HepG2 (cell line): ENCODE results near the gene NPC1. TPM values are rescaled to one million over a fixed set of nuclear protein-coding genes. Genes with fewer than 3 reads are reported as not detected.
A peak's percentile ranks its signal among the peaks of the same experiment; 100 is the strongest.

Experiments used
- HOXA5 ChIP-seq: sonication (generic); formaldehyde crosslinking; IDR thresholded peaks from 2 replicates; pipeline ENCODE4 v1.4.0; 2020; ENCODE audit warnings: missing genetic modification reagents
- HOXD1 ChIP-seq: sonication (generic); formaldehyde crosslinking; IDR thresholded peaks from 2 replicates; pipeline ENCODE4 v1.5.0; 2020; ENCODE audit warnings: missing genetic modification reagents
- KAT7 ChIP-seq: IDR thresholded peaks from 2 replicates; pipeline ENCODE4 v1.6.1; 2018; ENCODE audit warnings: borderline replicate concordance, missing compliant biosample characterization
- NFE2L2 ChIP-seq: fragments of 150-350 bp; IDR thresholded peaks from 2 replicates; pipeline ENCODE4 v1.6.1; 2014; ENCODE audit warnings: low read length
- NFYB ChIP-seq: sonication (generic); formaldehyde crosslinking; IDR thresholded peaks from 2 replicates; pipeline ENCODE4 v1.4.0; 2020; ENCODE audit warnings: missing genetic modification reagents
- RBM22 ChIP-seq: fragments of 200-400 bp; formaldehyde crosslinking; optimal IDR thresholded peaks from 2 replicates; pipeline ENCODE3; 2017; ENCODE audit warnings: mild to moderate bottlenecking, low read length, moderate library complexity
- TOE1 ChIP-seq: sonication (generic); formaldehyde crosslinking; IDR thresholded peaks from 2 replicates; pipeline ENCODE4 v1.4.0; 2020; ENCODE audit warnings: mild to moderate bottlenecking, missing genetic modification reagents
- ZNF607 ChIP-seq: sonication (generic); formaldehyde crosslinking; IDR thresholded peaks from 2 replicates; pipeline ENCODE4 v1.5.1; 2020; ENCODE audit warnings: missing genetic modification reagents, mild to moderate bottlenecking, borderline replicate concordance
- polyA plus RNA-seq, 8 experiments: library from polyadenylated mRNA; depleted of rRNA in 3 of 8; stranded (reverse) in 7 of 8; unstranded in 1 of 8; fragments of >200 nt; fragmentation: Illumina TruSeq in 4 of 8; extraction: Trizol in 4 of 8; gene quantifications; 2 replicates each; pipeline versions ENCODE4 v1.2.1 to v1.2.3, GENCODE V29; 2011 to 2016; ENCODE audit warnings: low read depth in 4 of 8, missing spikeins in 1 of 8, mixed read lengths in 1 of 8; ENCODE audit not compliant: insufficient read depth in 1 of 8
- total RNA-seq, 5 experiments: library from RNA; depleted of rRNA; stranded (reverse); fragments of >200 nt; fragmentation: Illumina TruSeq; extraction: Trizol; gene quantifications; 2 replicates each; pipeline ENCODE4 v1.2.3, GENCODE V29; 2016; ENCODE audit warnings: low read depth in 1 of 5
- TF ChIP-seq, protein P1 (sequence below): sonication (generic); formaldehyde crosslinking; IDR thresholded peaks from 2 replicates; pipeline ENCODE4 v1.5.1; 2020; ENCODE audit warnings: mild to moderate bottlenecking, missing genetic modification reagents, borderline replicate concordance
- TF ChIP-seq, protein P2 (sequence below): sonication (generic); formaldehyde crosslinking; IDR thresholded peaks from 2 replicates; pipeline ENCODE4 v1.4.0; 2020; ENCODE audit warnings: missing genetic modification reagents, borderline replicate concordance

The NPC1 gene
- total and polyA plus RNA-seq, 2 of the 13 experiments (the other 11 are each of a cell fraction or from before 2014, with no cell fraction given) = 46.5 to 114 TPM

- TF ChIP-seq, protein P1, sequence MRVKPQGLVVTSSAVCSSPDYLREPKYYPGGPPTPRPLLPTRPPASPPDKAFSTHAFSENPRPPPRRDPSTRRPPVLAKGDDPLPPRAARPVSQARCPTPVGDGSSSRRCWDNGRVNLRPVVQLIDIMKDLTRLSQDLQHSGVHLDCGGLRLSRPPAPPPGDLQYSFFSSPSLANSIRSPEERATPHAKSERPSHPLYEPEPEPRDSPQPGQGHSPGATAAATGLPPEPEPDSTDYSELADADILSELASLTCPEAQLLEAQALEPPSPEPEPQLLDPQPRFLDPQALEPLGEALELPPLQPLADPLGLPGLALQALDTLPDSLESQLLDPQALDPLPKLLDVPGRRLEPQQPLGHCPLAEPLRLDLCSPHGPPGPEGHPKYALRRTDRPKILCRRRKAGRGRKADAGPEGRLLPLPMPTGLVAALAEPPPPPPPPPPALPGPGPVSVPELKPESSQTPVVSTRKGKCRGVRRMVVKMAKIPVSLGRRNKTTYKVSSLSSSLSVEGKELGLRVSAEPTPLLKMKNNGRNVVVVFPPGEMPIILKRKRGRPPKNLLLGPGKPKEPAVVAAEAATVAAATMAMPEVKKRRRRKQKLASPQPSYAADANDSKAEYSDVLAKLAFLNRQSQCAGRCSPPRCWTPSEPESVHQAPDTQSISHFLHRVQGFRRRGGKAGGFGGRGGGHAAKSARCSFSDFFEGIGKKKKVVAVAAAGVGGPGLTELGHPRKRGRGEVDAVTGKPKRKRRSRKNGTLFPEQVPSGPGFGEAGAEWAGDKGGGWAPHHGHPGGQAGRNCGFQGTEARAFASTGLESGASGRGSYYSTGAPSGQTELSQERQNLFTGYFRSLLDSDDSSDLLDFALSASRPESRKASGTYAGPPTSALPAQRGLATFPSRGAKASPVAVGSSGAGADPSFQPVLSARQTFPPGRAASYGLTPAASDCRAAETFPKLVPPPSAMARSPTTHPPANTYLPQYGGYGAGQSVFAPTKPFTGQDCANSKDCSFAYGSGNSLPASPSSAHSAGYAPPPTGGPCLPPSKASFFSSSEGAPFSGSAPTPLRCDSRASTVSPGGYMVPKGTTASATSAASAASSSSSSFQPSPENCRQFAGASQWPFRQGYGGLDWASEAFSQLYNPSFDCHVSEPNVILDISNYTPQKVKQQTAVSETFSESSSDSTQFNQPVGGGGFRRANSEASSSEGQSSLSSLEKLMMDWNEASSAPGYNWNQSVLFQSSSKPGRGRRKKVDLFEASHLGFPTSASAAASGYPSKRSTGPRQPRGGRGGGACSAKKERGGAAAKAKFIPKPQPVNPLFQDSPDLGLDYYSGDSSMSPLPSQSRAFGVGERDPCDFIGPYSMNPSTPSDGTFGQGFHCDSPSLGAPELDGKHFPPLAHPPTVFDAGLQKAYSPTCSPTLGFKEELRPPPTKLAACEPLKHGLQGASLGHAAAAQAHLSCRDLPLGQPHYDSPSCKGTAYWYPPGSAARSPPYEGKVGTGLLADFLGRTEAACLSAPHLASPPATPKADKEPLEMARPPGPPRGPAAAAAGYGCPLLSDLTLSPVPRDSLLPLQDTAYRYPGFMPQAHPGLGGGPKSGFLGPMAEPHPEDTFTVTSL = no peak
- TF ChIP-seq TOE1 (CRISPR knock-in tag) (no peak), RBM22 (peak; percentile 40), HOXD1 (CRISPR knock-in tag) (no peak), ZNF607 (CRISPR knock-in tag) (no peak), NFYB (CRISPR knock-in tag) (no peak), NFE2L2 (peak; percentile 4; the same call in 1 of the 2 replicates), KAT7 (CRISPR knock-in tag) (no peak), HOXA5 (no peak)
- TF ChIP-seq, protein P2, sequence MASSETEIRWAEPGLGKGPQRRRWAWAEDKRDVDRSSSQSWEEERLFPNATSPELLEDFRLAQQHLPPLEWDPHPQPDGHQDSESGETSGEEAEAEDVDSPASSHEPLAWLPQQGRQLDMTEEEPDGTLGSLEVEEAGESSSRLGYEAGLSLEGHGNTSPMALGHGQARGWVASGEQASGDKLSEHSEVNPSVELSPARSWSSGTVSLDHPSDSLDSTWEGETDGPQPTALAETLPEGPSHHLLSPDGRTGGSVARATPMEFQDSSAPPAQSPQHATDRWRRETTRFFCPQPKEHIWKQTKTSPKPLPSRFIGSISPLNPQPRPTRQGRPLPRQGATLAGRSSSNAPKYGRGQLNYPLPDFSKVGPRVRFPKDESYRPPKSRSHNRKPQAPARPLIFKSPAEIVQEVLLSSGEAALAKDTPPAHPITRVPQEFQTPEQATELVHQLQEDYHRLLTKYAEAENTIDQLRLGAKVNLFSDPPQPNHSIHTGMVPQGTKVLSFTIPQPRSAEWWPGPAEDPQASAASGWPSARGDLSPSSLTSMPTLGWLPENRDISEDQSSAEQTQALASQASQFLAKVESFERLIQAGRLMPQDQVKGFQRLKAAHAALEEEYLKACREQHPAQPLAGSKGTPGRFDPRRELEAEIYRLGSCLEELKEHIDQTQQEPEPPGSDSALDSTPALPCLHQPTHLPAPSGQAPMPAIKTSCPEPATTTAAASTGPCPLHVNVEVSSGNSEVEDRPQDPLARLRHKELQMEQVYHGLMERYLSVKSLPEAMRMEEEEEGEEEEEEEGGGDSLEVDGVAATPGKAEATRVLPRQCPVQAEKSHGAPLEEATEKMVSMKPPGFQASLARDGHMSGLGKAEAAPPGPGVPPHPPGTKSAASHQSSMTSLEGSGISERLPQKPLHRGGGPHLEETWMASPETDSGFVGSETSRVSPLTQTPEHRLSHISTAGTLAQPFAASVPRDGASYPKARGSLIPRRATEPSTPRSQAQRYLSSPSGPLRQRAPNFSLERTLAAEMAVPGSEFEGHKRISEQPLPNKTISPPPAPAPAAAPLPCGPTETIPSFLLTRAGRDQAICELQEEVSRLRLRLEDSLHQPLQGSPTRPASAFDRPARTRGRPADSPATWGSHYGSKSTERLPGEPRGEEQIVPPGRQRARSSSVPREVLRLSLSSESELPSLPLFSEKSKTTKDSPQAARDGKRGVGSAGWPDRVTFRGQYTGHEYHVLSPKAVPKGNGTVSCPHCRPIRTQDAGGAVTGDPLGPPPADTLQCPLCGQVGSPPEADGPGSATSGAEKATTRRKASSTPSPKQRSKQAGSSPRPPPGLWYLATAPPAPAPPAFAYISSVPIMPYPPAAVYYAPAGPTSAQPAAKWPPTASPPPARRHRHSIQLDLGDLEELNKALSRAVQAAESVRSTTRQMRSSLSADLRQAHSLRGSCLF (CRISPR knock-in tag) = no peak
These were observed 57.5 kb downstream of the NPC1 start (continued) for GRCh38 chr18:23528580-23529472.
